Measurements from ENCODE around the gene SKP2. TPM values are rescaled to one million over a fixed set of nuclear protein-coding genes. Genes with fewer than 3 reads are reported as not detected.

The SKP2 gene
- total RNA-seq, 1 donor from 2014 or later, result 93.8 TPM

DNA sequence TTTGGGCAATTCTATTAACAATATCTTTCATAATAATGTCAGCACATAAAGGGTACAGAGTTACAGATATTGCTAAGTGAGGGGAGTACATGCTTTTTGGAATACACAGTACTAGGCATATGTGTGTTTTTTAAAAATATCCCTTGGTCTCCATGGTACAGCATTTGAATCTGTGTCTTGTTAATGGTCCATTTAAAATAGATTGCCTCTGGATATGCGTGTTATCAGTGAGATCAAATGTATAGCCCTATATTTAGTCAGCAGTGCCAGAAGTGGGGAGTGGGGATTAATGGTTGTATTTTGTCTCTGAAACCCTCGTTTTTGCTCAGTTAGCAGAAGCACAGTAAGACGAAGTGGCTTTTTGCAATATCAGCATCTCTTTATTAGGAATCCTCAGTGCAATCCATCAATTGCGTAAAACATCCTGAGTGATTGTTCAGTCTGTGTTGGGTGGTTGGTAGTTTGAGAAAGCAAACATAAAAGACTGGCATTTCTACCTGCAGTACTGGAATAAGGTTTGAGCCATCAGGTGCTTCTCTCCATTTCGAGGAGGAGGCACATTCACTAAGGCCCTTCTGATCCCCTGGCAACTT, 19.0 kb downstream of the SKP2 start:
- Mint-ChIP-seq H3K27ac (no peak overlapping the region), H3K9me3 (no peaks in the 10 kb centered on the region), H3K4me3 (no peak overlapping the region), H3K4me1 (no peaks in the 10 kb centered on the region), H3K27me3 (ENCODE audit: low read depth) (no peaks in the 10 kb centered on the region), H3K36me3 (peaks cover 57% of the 10 kb centered on the region)
- TF ChIP-seq, protein P1, sequence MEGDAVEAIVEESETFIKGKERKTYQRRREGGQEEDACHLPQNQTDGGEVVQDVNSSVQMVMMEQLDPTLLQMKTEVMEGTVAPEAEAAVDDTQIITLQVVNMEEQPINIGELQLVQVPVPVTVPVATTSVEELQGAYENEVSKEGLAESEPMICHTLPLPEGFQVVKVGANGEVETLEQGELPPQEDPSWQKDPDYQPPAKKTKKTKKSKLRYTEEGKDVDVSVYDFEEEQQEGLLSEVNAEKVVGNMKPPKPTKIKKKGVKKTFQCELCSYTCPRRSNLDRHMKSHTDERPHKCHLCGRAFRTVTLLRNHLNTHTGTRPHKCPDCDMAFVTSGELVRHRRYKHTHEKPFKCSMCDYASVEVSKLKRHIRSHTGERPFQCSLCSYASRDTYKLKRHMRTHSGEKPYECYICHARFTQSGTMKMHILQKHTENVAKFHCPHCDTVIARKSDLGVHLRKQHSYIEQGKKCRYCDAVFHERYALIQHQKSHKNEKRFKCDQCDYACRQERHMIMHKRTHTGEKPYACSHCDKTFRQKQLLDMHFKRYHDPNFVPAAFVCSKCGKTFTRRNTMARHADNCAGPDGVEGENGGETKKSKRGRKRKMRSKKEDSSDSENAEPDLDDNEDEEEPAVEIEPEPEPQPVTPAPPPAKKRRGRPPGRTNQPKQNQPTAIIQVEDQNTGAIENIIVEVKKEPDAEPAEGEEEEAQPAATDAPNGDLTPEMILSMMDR (IDR thresholded peaks at IDR 0.05; ENCODE audit: unreplicated experiment), result no peak
- no peak for DNase-seq (ENCODE audit: low spot score in 2 of 2, unreplicated experiment in 2 of 2)

- TF ChIP-seq, protein P1 (IDR thresholded peaks at IDR 0.05; ENCODE audit: unreplicated experiment), result no peak
- no peak for DNase-seq (ENCODE audit: low spot score in 2 of 2, unreplicated experiment in 2 of 2)
- Mint-ChIP-seq H3K4me1 (no peaks in the 10 kb centered on the region), H3K4me3 (no peak overlapping the region), H3K36me3 (peaks cover 42% of the 10 kb centered on the region), H3K9me3 (no peaks in the 10 kb centered on the region), H3K27me3 (ENCODE audit: low read depth) (no peaks in the 10 kb centered on the region), H3K27ac (no peak overlapping the region)
Observed at GRCh38 chr5:36172599-36172998, 20.7 kb downstream of the SKP2 start.

DNA sequence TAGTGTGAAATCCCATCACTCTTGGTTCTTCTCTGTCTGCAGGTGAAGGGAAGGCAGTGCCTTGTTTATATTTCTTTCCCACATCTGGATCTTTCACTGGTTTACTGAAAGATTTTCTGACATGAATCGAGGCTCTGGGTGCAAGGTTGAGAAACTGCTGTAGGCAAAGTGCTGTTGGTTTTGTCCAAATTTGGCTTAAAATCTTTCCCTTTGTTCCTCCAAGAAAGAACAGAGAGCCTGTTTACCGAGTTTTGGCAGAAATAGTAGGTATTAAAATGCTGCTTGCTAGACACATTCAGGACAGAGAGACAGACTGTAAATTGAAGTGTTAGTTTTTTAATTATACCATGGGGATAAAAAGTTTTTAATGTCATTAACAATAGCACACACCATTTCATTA, 21.5 kb downstream of the SKP2 start:
- TF ChIP-seq, protein P1 (IDR thresholded peaks at IDR 0.05; ENCODE audit: unreplicated experiment), result no peak
- Mint-ChIP-seq H3K9me3 (no peaks in the 10 kb centered on the region), H3K27me3 (ENCODE audit: low read depth) (no peaks in the 10 kb centered on the region), H3K27ac (no peak overlapping the region), H3K36me3 (peaks cover 34% of the 10 kb centered on the region), H3K4me1 (no peaks in the 10 kb centered on the region), H3K4me3 (no peak overlapping the region)
- DNase-seq (ENCODE audit: low spot score in 2 of 2, unreplicated experiment in 2 of 2), result no peak

- DNase-seq (ENCODE audit: low spot score in 2 of 2, unreplicated experiment in 2 of 2), result no peak
- H3K9me3 Mint-ChIP-seq, result no peaks in the 10 kb centered on the region
- TF ChIP-seq, protein P1 (IDR thresholded peaks at IDR 0.05; ENCODE audit: unreplicated experiment), result no peak
- H3K27ac Mint-ChIP-seq, result no peak overlapping the region
- peaks cover 32% of the 10 kb centered on the region for H3K36me3 Mint-ChIP-seq
- no peaks in the 10 kb centered on the region for H3K4me1 Mint-ChIP-seq
- H3K4me3 Mint-ChIP-seq, result no peak overlapping the region
- no peaks in the 10 kb centered on the region for H3K27me3 Mint-ChIP-seq (ENCODE audit: low read depth)
Observed at GRCh38 chr5:36174119-36174518, 22.2 kb downstream of the SKP2 start.

- TF ChIP-seq, protein P1 (IDR thresholded peaks at IDR 0.05; ENCODE audit: unreplicated experiment), result no peak
- Mint-ChIP-seq H3K27me3 (ENCODE audit: low read depth) (no peaks in the 10 kb centered on the region), H3K9me3 (no peaks in the 10 kb centered on the region), H3K4me1 (peaks cover 4% of the 10 kb centered on the region), H3K27ac (no peak overlapping the region), H3K36me3 (peaks cover 29% of the 10 kb centered on the region), H3K4me3 (no peak overlapping the region)
- DNase-seq (ENCODE audit: low spot score in 2 of 2, unreplicated experiment in 2 of 2), result no peak
Observed at GRCh38 chr5:36175043-36175442, 23.1 kb downstream of the SKP2 start.

- Mint-ChIP-seq H3K27me3 (ENCODE audit: low read depth) (no peaks in the 10 kb centered on the region), H3K27ac (no peak overlapping the region), H3K4me1 (peaks cover 16% of the 10 kb centered on the region), H3K4me3 (no peak overlapping the region), H3K9me3 (no peaks in the 10 kb centered on the region), H3K36me3 (peaks cover 32% of the 10 kb centered on the region)
- DNase-seq (ENCODE audit: low spot score in 2 of 2, unreplicated experiment in 2 of 2), result no peak
- TF ChIP-seq, protein P1 (IDR thresholded peaks at IDR 0.05; ENCODE audit: unreplicated experiment), result no peak
Observed at GRCh38 chr5:36177154-36177553, 25.2 kb downstream of the SKP2 start.

Data from mesothelial cell of epicardium (in vitro differentiated cells).